ENCODE measurements around the gene TSPAN14.

DNA sequence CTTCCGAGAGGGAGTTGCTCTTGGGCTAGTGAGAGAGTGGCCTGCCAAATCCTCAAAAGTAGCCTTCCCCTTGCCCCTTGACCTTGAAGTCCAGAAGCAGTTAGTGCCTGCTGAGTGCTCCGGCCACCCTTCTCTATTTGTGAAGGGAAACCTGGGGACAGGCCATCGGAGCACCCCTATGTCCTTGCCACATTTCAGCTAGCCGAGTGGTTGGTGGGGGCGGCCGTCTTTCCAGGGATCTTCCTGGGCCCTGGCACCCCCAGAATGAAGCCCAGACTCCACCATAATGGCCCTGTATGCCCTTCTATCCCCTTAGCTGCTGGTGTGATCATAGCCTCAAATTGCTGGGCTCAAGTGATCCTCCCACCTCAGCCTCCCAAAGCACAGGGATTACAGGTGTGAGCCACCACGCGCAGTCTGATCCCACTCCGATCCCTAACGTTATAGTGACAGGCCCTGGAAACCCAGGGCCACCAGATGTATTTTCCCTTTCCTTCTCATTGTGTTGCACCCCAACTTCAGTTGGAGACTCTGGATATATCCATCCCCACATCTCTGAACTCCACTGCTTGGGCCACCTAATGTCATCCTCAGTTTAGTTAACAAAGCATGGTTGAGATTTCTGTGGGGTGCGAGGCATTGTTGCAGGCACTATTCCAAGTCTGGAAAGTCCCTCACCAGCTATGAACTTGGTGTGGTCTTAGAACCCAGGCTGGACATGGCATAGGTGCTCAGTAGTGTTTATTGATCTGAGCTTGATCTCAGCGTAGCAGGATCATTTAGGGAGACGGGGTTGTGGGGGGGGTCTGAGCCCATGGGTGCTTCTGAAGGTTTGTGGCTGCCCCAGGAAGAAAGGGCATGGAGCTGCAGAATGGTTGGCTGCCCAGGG lies 1.6 kb downstream of the TSPAN14 start:
- no peak for TF ChIP-seq SPI1 (IDR thresholded peaks at IDR 0.05; ENCODE audit: low read depth, low read length)
- TF ChIP-seq POLR2A (IDR thresholded peaks at IDR 0.05; ENCODE audit: low read depth, low read length): no peak
- no peak for TF ChIP-seq POLR2AphosphoS5 (IDR thresholded peaks at IDR 0.05; ENCODE audit: low read depth, low read length)
- no peak for TF ChIP-seq TAF1 (IDR thresholded peaks at IDR 0.05; ENCODE audit: low read depth, low read length)
- TF ChIP-seq PAX5 (IDR thresholded peaks at IDR 0.05; ENCODE audit: insufficient read depth, low read length, severe bottlenecking): no peak
- TF ChIP-seq POU2F2 (IDR thresholded peaks at IDR 0.05; ENCODE audit: low read depth, low read length): no peak
